Mammary epithelial cell (primary cell): ENCODE measurements around the gene TNNT2.

Experiments used
- EZH2 ChIP-seq: IDR thresholded peaks from 2 replicates; pipeline ENCODE4 v1.6.1; 2012; ENCODE audit warnings: low read length, inconsistent platforms, borderline replicate concordance
- TF ChIP-seq, protein P1 (sequence below), 2 donors: IDR thresholded peaks in 1 of 2; conservative IDR thresholded peaks in 1 of 2; 2 replicates each; pipeline ENCODE4 v1.5.1; 2011 to 2012; ENCODE audit warnings: inconsistent platforms in 2 of 2, low read length in 2 of 2, mild to moderate bottlenecking in 2 of 2, control low read depth in 1 of 2, low read depth in 1 of 2; ENCODE audit not compliant: insufficient read depth in 1 of 2; ENCODE audit errors: extremely low read depth in 1 of 2

- TF ChIP-seq, protein P1, sequence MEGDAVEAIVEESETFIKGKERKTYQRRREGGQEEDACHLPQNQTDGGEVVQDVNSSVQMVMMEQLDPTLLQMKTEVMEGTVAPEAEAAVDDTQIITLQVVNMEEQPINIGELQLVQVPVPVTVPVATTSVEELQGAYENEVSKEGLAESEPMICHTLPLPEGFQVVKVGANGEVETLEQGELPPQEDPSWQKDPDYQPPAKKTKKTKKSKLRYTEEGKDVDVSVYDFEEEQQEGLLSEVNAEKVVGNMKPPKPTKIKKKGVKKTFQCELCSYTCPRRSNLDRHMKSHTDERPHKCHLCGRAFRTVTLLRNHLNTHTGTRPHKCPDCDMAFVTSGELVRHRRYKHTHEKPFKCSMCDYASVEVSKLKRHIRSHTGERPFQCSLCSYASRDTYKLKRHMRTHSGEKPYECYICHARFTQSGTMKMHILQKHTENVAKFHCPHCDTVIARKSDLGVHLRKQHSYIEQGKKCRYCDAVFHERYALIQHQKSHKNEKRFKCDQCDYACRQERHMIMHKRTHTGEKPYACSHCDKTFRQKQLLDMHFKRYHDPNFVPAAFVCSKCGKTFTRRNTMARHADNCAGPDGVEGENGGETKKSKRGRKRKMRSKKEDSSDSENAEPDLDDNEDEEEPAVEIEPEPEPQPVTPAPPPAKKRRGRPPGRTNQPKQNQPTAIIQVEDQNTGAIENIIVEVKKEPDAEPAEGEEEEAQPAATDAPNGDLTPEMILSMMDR (conservative IDR thresholded peaks at IDR 0.05 in 1 of 2, IDR thresholded peaks at IDR 0.05 in 1 of 2; ENCODE audit: extremely low read depth in 1 of 2, insufficient read depth in 1 of 2, low read depth in 1 of 2, low read length in 2 of 2) = no peak
- TF ChIP-seq EZH2 = no peak
Measured at GRCh38 chr1:201377611-201378092, at the start of gene TNNT2.
